Left ventricle myocardium inferior (tissue), 1 donor: ENCODE measurements around the gene NXNL1. TPM values are rescaled to one million over a fixed set of nuclear protein-coding genes. Genes with fewer than 3 reads are reported as not detected.
"Not testable (repeated sequence)": the region's sequence is repeated elsewhere in the genome, so short reads cannot be mapped to it uniquely, and the experiment has no call there.

Experiments used
- DNase-seq: peaks from one replicate; pipeline ENCODE4 v3.0.0-alpha.2; 2020
- H3K27ac ChIP-seq: fragments of 200-600 bp; replicated peaks from 2 replicates; pipeline ENCODE4 v1.8.0; 2021
- H3K27me3 ChIP-seq: fragments of 200-600 bp; 2 replicates; pipeline ENCODE4 v1.8.0; 2021; ENCODE audit warnings: low read depth
- H3K36me3 ChIP-seq: fragments of 200-600 bp; 2 replicates; pipeline ENCODE4 v1.8.0; 2021
- H3K4me1 ChIP-seq: fragments of 200-600 bp; 2 replicates; pipeline ENCODE4 v1.8.0; 2021
- H3K4me3 ChIP-seq: fragments of 200-600 bp; 2 replicates; pipeline ENCODE4 v1.8.0; 2021; ENCODE audit warnings: mild to moderate bottlenecking, moderate library complexity
- H3K9me3 ChIP-seq: fragments of 200-600 bp; replicated peaks from 2 replicates; pipeline ENCODE4 v1.8.0; 2021
- intact Hi-C: fragments of 100-400 bp; cut with micrococcal nuclease; formaldehyde crosslinking; loops from one replicate; pipeline ENCODE4 v1.11.0; 2022
- total RNA-seq: library from RNA; stranded (reverse); fragmentation: NEBNext Ultra II Directional; extraction: Animal tissue kit (Norgen Biotek cat#: 25700); gene quantifications from one replicate; pipeline ENCODE4 v1.2.1, GENCODE V29; 2021
- TF ChIP-seq, protein P1 (sequence below): fragments of 200-600 bp; IDR thresholded peaks from 2 replicates; pipeline ENCODE4 v1.8.0; 2021; ENCODE audit warnings: antibody characterized with exemption, mild to moderate bottlenecking, borderline replicate concordance
- donor health status: DM: no; HTN: yes; CAD: no; lungs with severe emphysema.

NXNL1 gene
- total RNA-seq, 1 donor from 2014 or later = 0.33 TPM

- TF ChIP-seq, protein P1, sequence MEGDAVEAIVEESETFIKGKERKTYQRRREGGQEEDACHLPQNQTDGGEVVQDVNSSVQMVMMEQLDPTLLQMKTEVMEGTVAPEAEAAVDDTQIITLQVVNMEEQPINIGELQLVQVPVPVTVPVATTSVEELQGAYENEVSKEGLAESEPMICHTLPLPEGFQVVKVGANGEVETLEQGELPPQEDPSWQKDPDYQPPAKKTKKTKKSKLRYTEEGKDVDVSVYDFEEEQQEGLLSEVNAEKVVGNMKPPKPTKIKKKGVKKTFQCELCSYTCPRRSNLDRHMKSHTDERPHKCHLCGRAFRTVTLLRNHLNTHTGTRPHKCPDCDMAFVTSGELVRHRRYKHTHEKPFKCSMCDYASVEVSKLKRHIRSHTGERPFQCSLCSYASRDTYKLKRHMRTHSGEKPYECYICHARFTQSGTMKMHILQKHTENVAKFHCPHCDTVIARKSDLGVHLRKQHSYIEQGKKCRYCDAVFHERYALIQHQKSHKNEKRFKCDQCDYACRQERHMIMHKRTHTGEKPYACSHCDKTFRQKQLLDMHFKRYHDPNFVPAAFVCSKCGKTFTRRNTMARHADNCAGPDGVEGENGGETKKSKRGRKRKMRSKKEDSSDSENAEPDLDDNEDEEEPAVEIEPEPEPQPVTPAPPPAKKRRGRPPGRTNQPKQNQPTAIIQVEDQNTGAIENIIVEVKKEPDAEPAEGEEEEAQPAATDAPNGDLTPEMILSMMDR = no peak
- no peak for DNase-seq
- Histone ChIP-seq H3K4me1 (peaks cover 47% of the 10 kb centered on the region), H3K27ac (no peak overlapping the region), H3K36me3 (peaks cover 47% of the 10 kb centered on the region), H3K9me3 (no peaks in the 10 kb centered on the region), H3K27me3 (no peaks in the 10 kb centered on the region), H3K4me3 (no peak overlapping the region)
- intact Hi-C loops = no loop called here
These were observed 42.5 kb upstream of the NXNL1 start for GRCh38 chr19:17503240-17503639.

GRCh38 chr19:17500447-17501198 is 39.9 kb upstream of the NXNL1 start:
- TF ChIP-seq, protein P1 = no peak
- no peak for DNase-seq
- intact Hi-C loops = no loop called here
- H3K27ac ChIP-seq = peak overlapping the region; percentile 69
- peaks cover 49% of the 10 kb centered on the region for H3K4me1 ChIP-seq
- no peaks in the 10 kb centered on the region for H3K9me3 ChIP-seq
- no peaks in the 10 kb centered on the region for H3K27me3 ChIP-seq
- peaks cover 59% of the 10 kb centered on the region for H3K36me3 ChIP-seq
- no peak overlapping the region for H3K4me3 ChIP-seq

DNA sequence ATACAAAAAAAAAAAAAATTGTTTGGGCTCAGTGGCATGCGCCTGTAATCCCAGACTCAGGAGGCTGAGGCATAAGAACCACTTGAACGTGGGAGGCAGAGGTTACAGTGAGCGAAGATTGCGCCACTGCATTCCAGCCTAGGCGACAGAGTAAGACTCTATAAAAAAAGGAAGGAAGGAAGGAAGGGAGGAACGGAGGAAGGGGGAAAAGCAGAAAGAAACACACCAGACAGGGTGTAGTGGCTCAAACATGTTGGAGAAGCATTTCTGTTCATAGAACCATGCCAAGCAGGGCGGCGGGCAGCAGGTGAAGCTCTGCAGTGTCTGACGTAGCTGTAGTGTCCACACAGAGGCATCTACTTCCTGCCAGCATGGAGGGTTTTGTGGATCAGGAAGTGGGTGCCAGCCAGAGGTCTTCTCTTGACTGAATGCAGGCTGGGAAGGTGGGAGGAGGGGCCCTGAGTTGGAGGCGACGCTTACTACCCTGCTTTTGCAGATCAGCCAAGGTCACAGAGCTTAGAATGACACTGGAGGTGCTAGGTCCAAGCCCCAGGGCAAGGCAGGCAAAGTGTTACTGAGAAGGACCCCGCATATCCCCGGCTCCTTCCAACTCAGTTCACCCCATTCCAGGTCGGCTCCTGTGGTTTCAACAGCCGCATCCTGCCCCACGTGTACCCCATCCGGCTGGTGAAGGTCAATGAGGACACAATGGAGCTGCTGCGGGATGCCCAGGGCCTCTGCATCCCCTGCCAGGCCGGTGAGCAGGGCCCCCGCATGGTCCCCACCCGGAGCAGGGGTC is 39.1 kb upstream of the NXNL1 start:
- TF ChIP-seq, protein P1 = no peak
- intact Hi-C loops = no loop called here
- H3K36me3 ChIP-seq = peaks cover 54% of the 10 kb centered on the region
- H3K4me3 ChIP-seq = no peak overlapping the region
- H3K4me1 ChIP-seq = peaks cover 44% of the 10 kb centered on the region
- H3K9me3 ChIP-seq = no peaks in the 10 kb centered on the region
- no peak for DNase-seq
- no peaks in the 10 kb centered on the region for H3K27me3 ChIP-seq
- H3K27ac ChIP-seq = peak overlapping the region; percentile 69

GRCh38 chr19:17499025-17499424 is 38.3 kb upstream of the NXNL1 start:
- H3K4me3 ChIP-seq, H3K9me3 ChIP-seq, DNase-seq, H3K27me3 ChIP-seq, intact Hi-C loops: not testable (repeated sequence)
- Histone ChIP-seq H3K36me3 (peaks cover 48% of the 10 kb centered on the region), H3K27ac (peak overlapping the region; percentile 69), H3K4me1 (peaks cover 44% of the 10 kb centered on the region)
- TF ChIP-seq, protein P1 = peak; percentile 23

DNA sequence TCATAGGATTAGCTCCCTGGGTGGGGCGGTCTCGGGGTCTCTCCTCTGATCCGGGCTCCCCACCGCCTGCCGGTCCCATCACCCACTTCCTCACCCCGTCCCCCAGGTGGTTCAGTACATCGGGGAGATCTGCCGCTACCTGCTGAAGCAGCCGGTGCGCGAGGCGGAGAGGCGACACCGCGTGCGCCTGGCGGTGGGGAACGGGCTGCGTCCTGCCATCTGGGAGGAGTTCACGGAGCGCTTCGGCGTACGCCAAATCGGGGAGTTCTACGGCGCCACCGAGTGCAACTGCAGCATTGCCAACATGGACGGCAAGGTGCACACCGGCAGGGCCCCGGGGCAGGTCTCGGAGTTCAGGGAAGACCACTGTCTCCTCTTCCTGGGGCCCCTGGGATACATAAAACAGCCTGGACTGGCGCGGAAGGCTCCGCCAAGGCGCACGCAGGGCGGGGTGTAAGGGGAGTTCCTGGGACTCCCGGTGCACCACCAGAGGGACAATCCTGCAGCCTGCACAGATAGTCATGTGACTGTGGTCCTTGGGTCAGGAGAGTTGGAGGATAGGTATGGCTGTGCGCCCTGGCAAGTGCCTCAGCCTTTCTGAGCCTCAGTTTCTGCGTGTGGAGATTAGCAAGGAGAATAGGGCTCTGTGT is 36.5 kb upstream of the NXNL1 start:
- Histone ChIP-seq H3K27me3 (no peaks in the 10 kb centered on the region), H3K9me3 (no peaks in the 10 kb centered on the region), H3K4me3 (no peak overlapping the region), H3K36me3 (peaks cover 37% of the 10 kb centered on the region), H3K4me1 (peaks cover 44% of the 10 kb centered on the region), H3K27ac (peak overlapping the region; percentile 69)
- intact Hi-C loops = no loop called here
- no peak for DNase-seq
- TF ChIP-seq, protein P1 = no peak
